GM23248 (cell line): Measurements from ENCODE around the gene TMEM250. TPM values are rescaled to one million over a fixed set of nuclear protein-coding genes. Genes with fewer than 3 reads are reported as not detected.

Experiments
- DNase-seq: peaks from one replicate; pipeline ENCODE4 v3.0.0-alpha.2; 2015
- H2AFZ ChIP-seq: fragments of 200-600 bp; sonication (generic); 2 replicates; pipeline ENCODE4 v1.6.1; 2016; ENCODE audit warnings: antibody characterized with exemption
- H3F3A ChIP-seq: fragments of 200-600 bp; sonication (generic); 2 replicates; pipeline ENCODE4 v1.6.1; 2016; ENCODE audit warnings: mild to moderate bottlenecking, antibody characterized with exemption, mixed run types; ENCODE audit not compliant: insufficient read depth
- H3K27ac ChIP-seq: fragments of 200-600 bp; sonication (generic); 2 replicates; pipeline ENCODE4 v1.5.1; 2016; ENCODE audit warnings: mild to moderate bottlenecking
- H3K27me3 ChIP-seq: fragments of 200-600 bp; sonication (generic); replicated peaks from 2 replicates; pipeline ENCODE4 v1.6.1; 2016; ENCODE audit warnings: mild to moderate bottlenecking; ENCODE audit not compliant: insufficient read depth
- H3K36me3 ChIP-seq: fragments of 200-600 bp; sonication (generic); 2 replicates; pipeline ENCODE4 v1.6.1; 2016; ENCODE audit warnings: low read depth, mild to moderate bottlenecking
- H3K4me1 ChIP-seq: fragments of 200-600 bp; sonication (generic); 2 replicates; pipeline ENCODE4 v1.6.1; 2016; ENCODE audit warnings: mild to moderate bottlenecking; ENCODE audit not compliant: insufficient read depth
- H3K4me2 ChIP-seq: fragments of 200-600 bp; sonication (generic); one replicate; pipeline ENCODE4 v1.6.1; 2016; ENCODE audit warnings: mild to moderate bottlenecking; ENCODE audit not compliant: unreplicated experiment
- H3K4me3 ChIP-seq: fragments of 200-600 bp; sonication (generic); 2 replicates; pipeline ENCODE4 v1.5.1; 2016; ENCODE audit warnings: mild to moderate bottlenecking
- H3K79me2 ChIP-seq: fragments of 200-600 bp; sonication (generic); 2 replicates; pipeline ENCODE4 v1.6.1; 2016; ENCODE audit warnings: mild to moderate bottlenecking; ENCODE audit not compliant: insufficient read depth
- H3K9ac ChIP-seq: fragments of 200-600 bp; sonication (generic); 2 replicates; pipeline ENCODE4 v1.6.1; 2016; ENCODE audit warnings: mild to moderate bottlenecking
- H3K9me2 ChIP-seq: fragments of 200-600 bp; sonication (generic); 2 replicates; pipeline ENCODE4 v1.6.1; 2016; ENCODE audit warnings: mixed run types, mild to moderate bottlenecking, moderate library complexity; ENCODE audit not compliant: insufficient read depth
- H3K9me3 ChIP-seq: fragments of 200-600 bp; sonication (generic); one replicate; pipeline ENCODE4 v1.6.1; 2017; ENCODE audit warnings: low read depth
- H4K20me1 ChIP-seq: fragments of 200-600 bp; sonication (generic); 2 replicates; pipeline ENCODE4 v1.6.0; 2016; ENCODE audit not compliant: insufficient read depth
- EZH2 ChIP-seq: fragments of 200-600 bp; sonication (generic); IDR thresholded peaks from 2 replicates; pipeline ENCODE4 v1.6.1; 2018; ENCODE audit warnings: antibody characterized with exemption, mild to moderate bottlenecking; ENCODE audit not compliant: insufficient read depth, poor library complexity, severe bottlenecking
- EZH2phosphoT487 ChIP-seq: fragments of 200-600 bp; sonication (generic); IDR thresholded peaks from 2 replicates; pipeline ENCODE4 v1.6.1; 2018; ENCODE audit warnings: antibody characterized with exemption, moderate library complexity, mild to moderate bottlenecking, low read depth; ENCODE audit not compliant: insufficient read depth
- WGBS, 2 experiments: methylation state at CpG; one replicate each; pipeline ENCODE4 v1.1.6; 2015 to 2017; ENCODE audit warnings: low lambda C conversion rate in 2 of 2, low coverage in 1 of 2; ENCODE audit errors: missing lambda C conversion rate in 2 of 2; 5-methylcytosine and 5-hydroxymethylcytosine counted together
- in situ Hi-C: fragments of 300-500 bp; cut with MboI; formaldehyde crosslinking; loops from 2 replicates; pipeline ENCODE4 v1.15.0; 2020
- polyA plus RNA-seq: library from polyadenylated mRNA; unstranded; fragments of >200 nt; fragmentation: Nextera tagmentation; extraction: Ambion mirVana; gene quantifications from 2 replicates; pipeline ENCODE4 v1.2.1, GENCODE V29; 2016
- total RNA-seq: library from RNA; depleted of rRNA; stranded (reverse); fragments of >200 nt; shearing (Covaris generic); gene quantifications from 2 replicates; pipeline ENCODE4 v1.2.3, GENCODE V29; 2014

TMEM250 gene
- total and polyA plus RNA-seq, 2 experiments from 2014 or later = 25.9 to 69.7 TPM

GRCh38 chr9:136096505-136097001 is 22.1 kb downstream of the TMEM250 start:
- 67 to 90% methylated on average over 3 to 5 of the region's 5 CpGs for WGBS, 2 experiments
- no peaks in the 10 kb centered on the region for H3K27me3 ChIP-seq
- H3K9ac ChIP-seq = no peak overlapping the region
- H3K9me2 ChIP-seq = no peaks in the 10 kb centered on the region
- peaks cover 30% of the 10 kb centered on the region for H3K79me2 ChIP-seq
- DNase-seq = no peak
- no peaks in the 10 kb centered on the region for H4K20me1 ChIP-seq
- no peaks in the 10 kb centered on the region for H3K9me3 ChIP-seq
- H3K27ac ChIP-seq = no peak overlapping the region
- in situ Hi-C loops = no loop called here
- no peak overlapping the region for H2AFZ ChIP-seq
- TF ChIP-seq EZH2 = no peak
- TF ChIP-seq EZH2phosphoT487 = no peak
- no peak overlapping the region for H3K4me3 ChIP-seq
- no peak overlapping the region for H3K4me2 ChIP-seq
- no peaks in the 10 kb centered on the region; the same call in 1 of the 2 replicates for H3F3A ChIP-seq
- H3K4me1 ChIP-seq = peaks cover 9% of the 10 kb centered on the region
- H3K36me3 ChIP-seq = no peaks in the 10 kb centered on the region

DNA sequence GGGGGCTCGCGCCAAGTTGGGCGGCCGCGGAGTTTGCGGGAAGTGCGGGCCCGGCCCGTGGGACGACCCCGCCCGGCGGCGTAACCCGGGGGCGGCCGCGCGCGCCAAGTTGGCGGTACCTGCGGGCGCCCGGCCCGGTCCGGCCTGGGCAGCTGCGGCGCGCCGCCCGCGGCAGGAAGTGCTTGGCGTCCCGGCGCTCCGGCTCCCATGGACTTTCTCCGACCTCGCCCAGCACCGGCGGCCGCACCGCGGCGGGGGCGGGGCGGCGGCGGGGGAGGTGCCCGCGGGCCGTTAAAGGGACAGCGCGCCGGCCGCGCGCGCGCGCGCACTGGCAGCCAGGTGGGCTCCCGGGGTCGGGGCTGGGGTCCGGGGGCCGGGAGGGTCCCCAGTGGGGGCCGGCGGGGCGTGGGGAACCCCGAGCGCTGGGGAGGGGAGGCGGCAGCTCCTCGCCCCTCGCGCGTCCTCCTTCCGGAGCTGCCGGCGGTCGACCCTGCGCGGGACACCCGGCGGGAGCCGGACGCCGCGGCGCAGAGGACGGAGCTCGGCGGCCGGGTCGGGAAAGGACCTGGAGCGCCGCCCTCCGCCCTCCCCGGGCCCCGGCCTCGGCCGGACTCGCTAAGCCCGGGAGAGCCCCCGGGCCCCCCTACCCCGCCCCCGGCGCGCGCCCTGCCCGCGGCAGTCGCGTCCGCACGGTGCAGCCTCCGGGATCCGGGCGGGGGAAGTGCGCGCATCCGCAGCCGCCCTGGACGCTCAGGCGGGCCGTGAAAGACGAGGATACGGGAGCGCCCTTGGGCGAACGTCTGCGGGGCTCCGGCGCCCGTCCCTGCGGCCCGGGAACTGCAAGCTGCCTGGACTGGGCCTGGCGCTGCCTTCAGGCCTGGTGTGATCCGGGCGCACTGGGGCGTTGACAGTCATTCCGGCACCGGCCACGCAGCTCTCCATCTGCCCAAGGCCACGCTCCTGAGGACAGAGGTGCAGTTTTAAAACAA is 23.3 kb downstream of the TMEM250 start, which contains the start of gene NACC2:
Gene NACC2 (minus strand): TSS at position 220 of the 989 bp plus-strand sequence. CDS start 44,768 bp downstream, outside the sequence.
- Histone ChIP-seq H3K9me2 (no peaks in the 10 kb centered on the region), H3K27me3 (no peaks in the 10 kb centered on the region), H3K4me2 (peak within 1 kb of the TSS; percentile 87), H3K4me3 (peak within 1 kb of the TSS; percentile 85), H3K4me1 (peaks cover 15% of the 10 kb centered on the region), H3K27ac (peak within 1 kb of the TSS; percentile 56), H2AFZ (peak within 1 kb of the TSS; percentile 62), H3F3A (no peaks in the 10 kb centered on the region; the same call in 1 of the 2 replicates), H3K9me3 (no peaks in the 10 kb centered on the region), H3K79me2 (peaks cover 42% of the 10 kb centered on the region), H3K9ac (peak within 1 kb of the TSS; percentile 85), H3K36me3 (no peaks in the 10 kb centered on the region), H4K20me1 (no peaks in the 10 kb centered on the region)
- TF ChIP-seq EZH2phosphoT487 = no peak
- no peak for TF ChIP-seq EZH2
- in situ Hi-C loops = no loop called here
- DNase-seq = peak; percentile 84
- WGBS, 2 experiments = 2 to 3% methylated on average over 42 to 81 of the region's 143 CpGs

DNA sequence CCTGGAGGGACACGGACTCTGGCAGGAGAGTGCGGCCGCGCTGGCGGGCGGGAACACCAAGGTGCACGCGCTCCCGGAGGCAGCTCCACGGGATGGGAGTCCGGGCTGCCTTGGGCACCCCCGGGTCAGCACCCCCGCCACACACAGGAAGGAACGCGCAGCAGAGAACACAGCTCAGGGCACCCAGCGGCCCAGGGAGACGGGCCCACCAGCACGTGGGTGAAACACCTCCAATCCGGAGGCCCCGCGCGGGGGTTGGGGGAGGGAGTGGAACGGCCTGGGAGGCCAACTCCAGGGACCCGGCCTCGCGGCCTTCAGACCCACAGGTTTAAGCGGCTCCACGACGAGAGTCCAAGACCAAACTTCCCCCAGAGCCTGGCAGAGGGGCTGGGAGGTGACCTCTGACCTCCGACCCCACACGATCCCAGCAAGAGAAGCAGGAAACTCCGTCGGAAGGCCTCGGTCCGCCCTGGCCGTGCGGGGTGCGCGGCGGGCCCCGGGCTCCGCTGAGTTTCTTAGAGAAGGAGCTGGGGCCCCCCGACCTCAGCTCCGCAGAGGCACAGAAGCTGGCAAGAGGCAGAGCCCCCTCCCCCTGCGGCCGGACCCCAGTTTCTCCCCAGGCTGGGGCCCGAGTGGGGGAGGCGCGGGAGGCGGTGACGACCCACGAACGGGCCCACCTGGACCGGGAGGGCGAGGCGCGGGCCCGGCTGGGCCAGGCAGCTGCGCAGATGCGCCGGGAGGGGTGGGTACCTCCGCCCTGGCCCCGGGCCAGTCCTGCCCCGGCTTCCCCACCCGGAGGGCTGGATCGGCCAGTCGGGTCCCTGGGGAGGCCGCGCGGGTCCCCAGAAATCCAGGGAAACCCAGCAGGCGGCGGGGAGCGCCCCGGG is 24.4 kb downstream of the TMEM250 start:
- 2 to 5% methylated on average over 45 to 67 of the region's 74 CpGs for WGBS, 2 experiments

More for the DNA sequence above, 24.4 kb downstream of the TMEM250 start:
- peaks cover 15% of the 10 kb centered on the region for H3K4me1 ChIP-seq
- no peaks in the 10 kb centered on the region for H3K9me2 ChIP-seq
- peak overlapping the region; percentile 56 for H3K27ac ChIP-seq
- peak overlapping the region; percentile 85 for H3K9ac ChIP-seq
- peak overlapping the region; percentile 62; the same call in 1 of the 2 replicates for H2AFZ ChIP-seq
- H3K4me2 ChIP-seq = peak overlapping the region; percentile 87
- DNase-seq = peak; percentile 83
- peaks cover 53% of the 10 kb centered on the region for H3K79me2 ChIP-seq
- H3K9me3 ChIP-seq = no peaks in the 10 kb centered on the region
- TF ChIP-seq EZH2 (no peak), EZH2phosphoT487 (no peak)
- H4K20me1 ChIP-seq = 0 out of 2 replicates have a peak, but pooled peaks cover 5% of the 10 kb centered on the region
- H3K4me3 ChIP-seq = peak overlapping the region; percentile 85
- H3K27me3 ChIP-seq = no peaks in the 10 kb centered on the region
- no peaks in the 10 kb centered on the region for H3K36me3 ChIP-seq
- in situ Hi-C loops = no loop called here
- H3F3A ChIP-seq = peaks cover 4% of the 10 kb centered on the region; the same call in 1 of the 2 replicates
